GM12872 (cell line): ENCODE results near the gene NRL.
A peak's percentile ranks its signal among the peaks of the same experiment; 100 is the strongest.

Source experiments
- TF ChIP-seq, protein P1 (sequence below): IDR thresholded peaks from 3 replicates; pipeline ENCODE4 v1.5.1; 2011; ENCODE audit warnings: low read depth, mild to moderate bottlenecking, low read length, moderate library complexity; ENCODE audit not compliant: insufficient read depth

Gene NRL

GRCh38 chr14:24114532-24115421 is at the start of gene NRL, which contains the start of gene DCAF11:
TSS of gene NRL (minus strand) at chr14:24114949. CDS start at chr14:24082848, 32,101 bp downstream.
TSS of gene DCAF11 (plus strand) at chr14:24114777. CDS start at chr14:24115595, 818 bp downstream.
- TF ChIP-seq, protein P1, sequence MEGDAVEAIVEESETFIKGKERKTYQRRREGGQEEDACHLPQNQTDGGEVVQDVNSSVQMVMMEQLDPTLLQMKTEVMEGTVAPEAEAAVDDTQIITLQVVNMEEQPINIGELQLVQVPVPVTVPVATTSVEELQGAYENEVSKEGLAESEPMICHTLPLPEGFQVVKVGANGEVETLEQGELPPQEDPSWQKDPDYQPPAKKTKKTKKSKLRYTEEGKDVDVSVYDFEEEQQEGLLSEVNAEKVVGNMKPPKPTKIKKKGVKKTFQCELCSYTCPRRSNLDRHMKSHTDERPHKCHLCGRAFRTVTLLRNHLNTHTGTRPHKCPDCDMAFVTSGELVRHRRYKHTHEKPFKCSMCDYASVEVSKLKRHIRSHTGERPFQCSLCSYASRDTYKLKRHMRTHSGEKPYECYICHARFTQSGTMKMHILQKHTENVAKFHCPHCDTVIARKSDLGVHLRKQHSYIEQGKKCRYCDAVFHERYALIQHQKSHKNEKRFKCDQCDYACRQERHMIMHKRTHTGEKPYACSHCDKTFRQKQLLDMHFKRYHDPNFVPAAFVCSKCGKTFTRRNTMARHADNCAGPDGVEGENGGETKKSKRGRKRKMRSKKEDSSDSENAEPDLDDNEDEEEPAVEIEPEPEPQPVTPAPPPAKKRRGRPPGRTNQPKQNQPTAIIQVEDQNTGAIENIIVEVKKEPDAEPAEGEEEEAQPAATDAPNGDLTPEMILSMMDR, result no peak

DNA sequence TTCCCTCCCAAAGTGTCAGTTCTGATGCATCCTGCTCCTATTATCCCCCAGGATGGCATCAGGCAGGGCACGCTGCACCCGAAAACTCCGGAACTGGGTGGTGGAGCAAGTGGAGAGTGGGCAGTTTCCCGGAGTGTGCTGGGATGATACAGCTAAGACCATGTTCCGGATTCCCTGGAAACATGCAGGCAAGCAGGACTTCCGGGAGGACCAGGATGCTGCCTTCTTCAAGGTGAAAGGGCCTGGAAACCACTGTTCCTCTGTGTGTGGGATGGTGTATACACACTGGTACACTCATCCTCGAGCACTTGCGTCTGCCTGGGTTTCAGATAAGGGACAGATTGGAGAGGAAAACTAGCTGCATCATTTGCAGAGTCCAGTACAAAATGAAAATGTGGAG is 47.3 kb upstream of the NRL start:
- TF ChIP-seq, protein P1, result no peak

DNA sequence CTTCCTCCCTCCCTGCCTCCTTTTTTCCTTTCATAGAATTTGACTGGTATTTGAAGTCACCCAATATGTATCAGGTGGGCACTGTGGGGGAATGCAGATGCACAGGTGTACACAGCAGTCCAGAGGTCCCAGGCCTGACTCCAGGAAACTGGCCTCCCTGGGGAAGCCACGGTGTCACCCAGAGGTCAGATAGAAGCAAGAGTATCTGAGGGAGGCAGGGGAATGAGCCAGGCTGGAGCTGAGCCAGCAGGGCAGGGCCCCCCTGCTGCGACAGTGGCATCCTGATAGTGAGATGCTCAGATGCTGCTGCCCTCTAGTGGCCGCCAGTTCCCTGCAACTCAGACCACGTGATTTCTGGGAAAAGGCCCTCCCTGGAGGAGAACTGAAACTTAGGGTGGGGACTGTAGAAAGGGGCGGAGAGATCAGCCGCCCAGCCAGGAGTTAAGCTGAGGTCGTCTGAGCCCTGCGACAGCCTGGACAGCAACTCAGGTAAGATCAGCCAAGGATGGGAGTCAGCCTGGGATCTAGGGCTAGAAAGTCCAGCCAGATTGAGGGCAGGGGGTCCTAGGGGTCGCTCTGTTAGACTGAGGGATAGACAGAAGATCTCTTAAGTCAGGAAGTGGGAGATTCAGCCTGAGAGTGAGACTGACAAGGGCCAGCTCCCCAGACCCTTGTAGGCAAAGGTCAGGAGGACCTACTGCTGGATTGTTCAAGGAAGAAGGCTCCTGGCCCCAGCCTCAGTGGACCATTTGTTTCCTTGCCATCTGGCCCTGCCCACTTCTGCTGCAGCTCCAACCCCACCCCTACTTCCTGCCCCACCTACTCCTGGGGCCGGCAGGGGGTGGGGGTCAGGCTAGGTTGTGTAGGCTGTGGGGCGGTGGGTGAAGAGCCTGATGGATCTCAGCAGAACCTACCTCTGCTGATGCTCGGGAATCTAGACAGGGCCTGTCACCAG is 46.4 kb upstream of the NRL start, which contains the start of gene IRF9:
Gene IRF9, plus strand, starts transcription at position 416 of the 955 bp plus-strand sequence. CDS start 880 bp downstream, outside the sequence.
- TF ChIP-seq, protein P1, result peak; percentile 90

DNA sequence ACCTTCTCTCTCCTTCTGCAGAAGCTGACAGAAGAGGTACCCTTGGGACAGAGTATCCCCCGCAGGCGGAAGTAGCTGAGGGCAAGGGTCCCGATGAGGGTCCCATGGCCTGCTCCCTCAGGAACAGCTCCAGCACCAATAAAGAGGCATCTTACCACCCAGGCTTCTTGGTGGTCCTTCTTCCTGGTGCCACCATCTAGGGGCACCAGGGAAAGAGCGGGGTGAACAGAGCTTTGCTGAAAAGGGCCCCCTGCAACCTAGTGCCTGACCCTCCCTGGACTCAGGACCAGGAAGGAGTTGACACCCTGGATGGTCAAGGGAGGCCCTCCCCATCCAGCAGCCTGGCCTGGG is 45.7 kb upstream of the NRL start:
- TF ChIP-seq, protein P1, result no peak

- TF ChIP-seq, protein P1, result no peak
Measured at GRCh38 chr14:24159777-24160498, 45.2 kb upstream of the NRL start.

DNA sequence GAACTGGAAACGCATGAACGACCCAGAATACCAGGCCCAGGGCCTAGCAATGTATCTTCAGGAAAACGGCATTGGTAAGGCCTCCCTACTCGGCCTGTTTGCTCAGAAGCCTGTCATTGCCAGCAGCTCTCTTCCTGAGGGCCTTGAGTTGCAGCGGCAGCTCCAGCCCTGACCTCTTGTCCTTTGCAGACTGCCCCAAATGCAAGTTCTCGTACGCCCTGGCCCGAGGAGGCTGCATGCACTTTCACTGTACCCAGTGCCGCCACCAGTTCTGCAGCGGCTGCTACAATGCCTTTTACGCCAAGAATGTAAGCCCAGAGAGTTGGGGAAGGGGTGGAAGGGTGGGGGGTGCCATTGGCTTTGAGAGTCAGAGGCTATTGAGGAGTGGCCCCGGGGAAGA is 42.6 kb upstream of the NRL start:
- TF ChIP-seq, protein P1, result no peak

DNA sequence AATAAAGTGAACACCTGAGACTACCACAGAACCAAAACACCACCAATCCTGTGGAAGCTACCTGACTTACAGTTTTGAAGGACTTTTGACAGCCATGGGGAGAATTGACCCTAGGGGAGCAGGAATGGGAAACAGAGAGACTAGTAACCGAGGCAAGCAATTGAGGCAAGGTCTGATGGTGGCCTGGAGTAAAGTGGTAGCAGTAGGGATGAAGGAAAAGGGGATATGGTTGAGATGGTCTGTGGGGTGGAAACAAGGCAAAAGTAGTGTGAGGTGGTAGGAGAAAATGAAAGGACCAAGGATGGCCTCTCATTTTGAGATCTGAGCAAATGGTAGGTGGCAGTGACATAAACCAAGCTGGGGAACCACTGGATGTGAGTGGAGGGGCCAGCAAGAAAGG is 42.1 kb upstream of the NRL start:
- TF ChIP-seq, protein P1, result no peak
